Measurements from ENCODE around the gene GALNT17. TPM values are rescaled to one million over a fixed set of nuclear protein-coding genes. Genes with fewer than 3 reads are reported as not detected.

GALNT17 gene
- total and polyA plus RNA-seq, 4 donors, result 2.8 to 10.8 (median 7.4) TPM

DNA sequence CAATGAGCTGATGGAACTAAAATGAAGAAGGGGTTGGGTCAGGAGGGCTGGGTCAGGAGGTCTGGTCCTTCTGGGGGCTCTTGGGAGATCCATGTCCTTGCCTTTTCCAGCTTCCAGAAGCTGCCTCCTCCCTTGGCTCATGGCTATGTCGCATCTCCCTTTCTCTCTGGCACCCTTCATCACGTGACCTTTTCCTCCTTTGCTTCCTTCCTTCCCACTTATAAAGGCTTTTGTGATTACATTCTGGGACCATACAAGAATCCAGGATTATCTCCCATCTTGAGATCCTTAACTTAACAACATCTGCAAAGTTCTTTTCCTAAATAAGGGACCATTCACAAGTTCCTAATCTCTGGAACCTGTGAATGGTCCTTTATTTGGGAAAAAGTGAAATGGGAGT, 290.2 kb downstream of the GALNT17 start:
- Histone ChIP-seq H3K36me3 (ENCODE audit: control insufficient read depth in 4 of 4, insufficient read depth in 4 of 4, low read length in 4 of 4) (peaks cover 0 to 9% (median 0%) of the 10 kb centered on the region in 4 donors), H3K9ac (ENCODE audit: insufficient read depth in 1 of 2, low read length in 2 of 2) (no peak overlapping the region), H3K27ac (ENCODE audit: low read depth in 1 of 2, low read length in 1 of 2) (no peak overlapping the region), H3K9me3 (ENCODE audit: control insufficient read depth in 4 of 4, insufficient read depth in 3 of 4, low read length in 3 of 4) (peaks cover 0 to 3% (median 0%) of the 10 kb centered on the region in 4 donors), H3K27me3 (ENCODE audit: control insufficient read depth in 3 of 3, insufficient read depth in 3 of 3, low read length in 2 of 3) (no peaks in the 10 kb centered on the region), H3K4me3 (no peak overlapping the region), H3K4me1 (ENCODE audit: control insufficient read depth in 5 of 5, insufficient read depth in 5 of 5, low read length in 5 of 5) (peaks cover 0 to 4% (median 0%) of the 10 kb centered on the region in 5 donors)
- no peak for DNase-seq
- ATAC-seq (ENCODE audit: insufficient read depth, low FRiP score), result no peak
- TF ChIP-seq, protein P1, sequence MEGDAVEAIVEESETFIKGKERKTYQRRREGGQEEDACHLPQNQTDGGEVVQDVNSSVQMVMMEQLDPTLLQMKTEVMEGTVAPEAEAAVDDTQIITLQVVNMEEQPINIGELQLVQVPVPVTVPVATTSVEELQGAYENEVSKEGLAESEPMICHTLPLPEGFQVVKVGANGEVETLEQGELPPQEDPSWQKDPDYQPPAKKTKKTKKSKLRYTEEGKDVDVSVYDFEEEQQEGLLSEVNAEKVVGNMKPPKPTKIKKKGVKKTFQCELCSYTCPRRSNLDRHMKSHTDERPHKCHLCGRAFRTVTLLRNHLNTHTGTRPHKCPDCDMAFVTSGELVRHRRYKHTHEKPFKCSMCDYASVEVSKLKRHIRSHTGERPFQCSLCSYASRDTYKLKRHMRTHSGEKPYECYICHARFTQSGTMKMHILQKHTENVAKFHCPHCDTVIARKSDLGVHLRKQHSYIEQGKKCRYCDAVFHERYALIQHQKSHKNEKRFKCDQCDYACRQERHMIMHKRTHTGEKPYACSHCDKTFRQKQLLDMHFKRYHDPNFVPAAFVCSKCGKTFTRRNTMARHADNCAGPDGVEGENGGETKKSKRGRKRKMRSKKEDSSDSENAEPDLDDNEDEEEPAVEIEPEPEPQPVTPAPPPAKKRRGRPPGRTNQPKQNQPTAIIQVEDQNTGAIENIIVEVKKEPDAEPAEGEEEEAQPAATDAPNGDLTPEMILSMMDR (IDR thresholded peaks at IDR 0.05; ENCODE audit: control extremely low read depth, extremely low read depth), result no peak
- WGBS, 2 donors, result 75 to 90% methylated on average over 2 of the region's 2 CpGs

DNA sequence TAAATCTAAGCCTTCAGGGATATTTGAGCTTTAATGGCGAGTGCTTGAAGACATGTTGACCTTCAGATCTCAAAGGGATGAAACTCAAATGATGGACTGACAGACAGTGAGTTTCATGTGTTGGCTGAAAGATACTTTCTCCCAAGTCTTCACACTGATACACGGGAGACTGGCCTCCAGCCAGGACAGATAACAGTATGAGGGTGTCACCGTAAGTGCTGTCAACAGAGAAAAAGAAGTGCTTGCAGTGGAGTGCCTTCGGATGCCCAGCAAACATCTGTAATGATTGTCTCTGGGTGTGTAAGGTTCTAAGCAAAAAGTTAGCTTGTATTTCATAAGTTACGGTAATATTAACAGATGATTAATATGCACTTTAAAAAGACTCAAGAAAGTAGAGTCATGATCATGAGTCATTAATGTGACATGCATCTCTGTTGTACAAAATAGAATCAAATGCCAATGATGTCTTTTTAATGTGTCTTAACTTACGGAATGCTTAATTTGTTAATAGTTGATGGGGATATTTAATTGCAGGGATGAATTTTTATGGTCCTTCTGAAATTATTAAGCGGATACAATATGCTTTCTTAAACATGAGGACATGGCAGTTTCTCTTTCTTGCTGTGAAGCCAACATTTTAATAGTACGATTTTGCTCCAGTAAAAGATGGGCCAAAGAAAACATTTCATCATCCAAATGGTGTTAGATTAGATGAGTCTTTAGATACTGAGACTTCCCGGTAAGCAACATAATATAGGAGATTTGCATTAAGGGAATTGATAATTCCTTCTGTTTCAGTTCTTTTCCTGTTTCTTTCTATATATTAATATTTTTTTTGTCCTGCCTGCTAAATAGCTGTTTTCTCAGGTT, 292.5 kb downstream of the GALNT17 start:
- 66 to 77% methylated on average over 9 of the region's 9 CpGs for WGBS, 2 donors
- Histone ChIP-seq H3K9me3 (ENCODE audit: control insufficient read depth in 4 of 4, insufficient read depth in 3 of 4, low read length in 3 of 4) (peaks cover 0 to 3% (median 0%) of the 10 kb centered on the region in 4 donors), H3K36me3 (ENCODE audit: control insufficient read depth in 4 of 4, insufficient read depth in 4 of 4, low read length in 4 of 4) (peaks cover 0 to 6% (median 0%) of the 10 kb centered on the region in 4 donors), H3K9ac (ENCODE audit: insufficient read depth in 1 of 2, low read length in 2 of 2) (no peak overlapping the region), H3K27me3 (ENCODE audit: control insufficient read depth in 3 of 3, insufficient read depth in 3 of 3, low read length in 2 of 3) (no peaks in the 10 kb centered on the region), H3K27ac (ENCODE audit: low read depth in 1 of 2, low read length in 1 of 2) (no peak overlapping the region), H3K4me1 (ENCODE audit: control insufficient read depth in 5 of 5, insufficient read depth in 5 of 5, low read length in 5 of 5) (peaks cover 0 to 4% (median 0%) of the 10 kb centered on the region in 5 donors), H3K4me3 (no peak overlapping the region)
- DNase-seq, result peak in 1 of 3 donors; percentile 38
- TF ChIP-seq, protein P1 (IDR thresholded peaks at IDR 0.05; ENCODE audit: control extremely low read depth, extremely low read depth), result no peak
- ATAC-seq (ENCODE audit: insufficient read depth, low FRiP score), result no peak

DNA sequence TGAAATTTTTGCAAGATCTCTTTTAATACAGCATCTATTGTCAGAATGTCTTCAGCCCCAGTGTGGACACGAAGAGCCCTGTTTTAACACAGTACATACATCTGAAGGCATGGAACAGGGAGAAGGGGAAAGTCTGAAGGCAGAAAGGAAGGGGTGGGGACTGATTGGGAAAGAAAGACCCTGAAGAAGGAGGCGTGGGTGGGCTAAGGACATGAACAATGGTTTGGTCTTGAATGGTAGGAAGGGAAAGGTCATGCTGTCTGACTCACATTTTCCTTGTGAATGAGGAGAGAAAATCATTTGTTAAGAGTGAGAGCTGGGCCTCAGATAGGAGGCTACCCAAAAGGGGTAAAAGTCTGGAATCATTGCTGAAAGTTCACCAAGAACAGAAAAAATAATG, 297.1 kb downstream of the GALNT17 start:
- 55 to 70% methylated on average over 2 of the region's 2 CpGs for WGBS, 2 donors
- Histone ChIP-seq H3K4me1 (ENCODE audit: control insufficient read depth in 5 of 5, insufficient read depth in 5 of 5, low read length in 5 of 5) (no peaks in the 10 kb centered on the region), H3K36me3 (ENCODE audit: control insufficient read depth in 4 of 4, insufficient read depth in 4 of 4, low read length in 4 of 4) (peaks cover 0 to 4% (median 0%) of the 10 kb centered on the region in 4 donors), H3K4me3 (no peak overlapping the region), H3K9ac (ENCODE audit: insufficient read depth in 1 of 2, low read length in 2 of 2) (no peak overlapping the region), H3K9me3 (ENCODE audit: control insufficient read depth in 4 of 4, insufficient read depth in 3 of 4, low read length in 3 of 4) (peaks cover 0 to 2% (median 0%) of the 10 kb centered on the region in 4 donors), H3K27me3 (ENCODE audit: control insufficient read depth in 3 of 3, insufficient read depth in 3 of 3, low read length in 2 of 3) (no peaks in the 10 kb centered on the region), H3K27ac (ENCODE audit: low read depth in 1 of 2, low read length in 1 of 2) (no peak overlapping the region)
- TF ChIP-seq, protein P1 (IDR thresholded peaks at IDR 0.05; ENCODE audit: control extremely low read depth, extremely low read depth), result no peak
- no peak for ATAC-seq (ENCODE audit: insufficient read depth, low FRiP score)
- no peak for DNase-seq

Measured in lung (tissue), 12 donors.